NCI-H1694 (cell line): ENCODE data around the gene CAMKMT.
"Not testable (repeated sequence)": the region's sequence is repeated elsewhere in the genome, so short reads cannot be mapped to it uniquely, and the experiment has no call there.

Experiments
- DNase-seq: peaks from one replicate; lab custom pipeline; 2025; lab: John Stamatoyannopoulos, UW

The CAMKMT gene

DNA sequence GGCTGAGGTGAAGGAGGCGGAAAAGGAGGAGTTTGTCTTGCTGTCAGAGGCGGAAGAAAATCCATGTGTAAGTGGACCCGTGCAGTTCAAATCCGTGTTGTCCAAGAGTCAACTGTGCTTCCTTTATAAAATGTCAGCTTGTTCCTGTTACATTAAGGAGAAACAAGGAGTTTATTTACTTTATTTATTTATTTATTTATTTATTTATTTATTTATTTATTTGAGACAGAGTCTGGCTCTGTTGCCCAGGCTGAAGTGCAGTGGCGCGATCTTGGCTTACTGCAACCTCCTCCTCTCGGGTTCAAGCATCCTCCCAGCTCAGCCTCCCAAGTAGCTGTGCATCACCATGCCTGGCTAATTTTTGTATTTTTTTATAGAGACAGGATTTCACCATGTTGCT lies 143.9 kb downstream of the CAMKMT start:
- DNase-seq, result not testable (repeated sequence)

DNA sequence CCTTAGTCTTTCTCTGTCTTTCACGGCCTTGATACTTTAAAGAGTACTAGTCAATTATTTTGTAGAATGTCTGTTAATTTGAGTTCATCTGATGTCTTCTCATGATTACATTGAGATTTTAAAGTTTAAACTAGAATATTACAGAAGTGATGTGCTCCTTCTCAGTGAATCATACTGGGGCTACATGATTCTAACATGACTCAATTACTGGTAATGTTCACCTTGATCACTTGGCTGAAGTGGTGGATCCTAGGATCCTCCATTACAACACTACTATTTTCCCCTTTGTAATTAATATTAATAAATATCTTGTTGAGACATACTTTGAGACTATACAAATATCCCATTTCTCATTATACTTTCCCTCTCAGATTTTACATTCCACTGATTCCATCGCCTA lies 148.5 kb downstream of the CAMKMT start:
- DNase-seq, result no peak

DNA sequence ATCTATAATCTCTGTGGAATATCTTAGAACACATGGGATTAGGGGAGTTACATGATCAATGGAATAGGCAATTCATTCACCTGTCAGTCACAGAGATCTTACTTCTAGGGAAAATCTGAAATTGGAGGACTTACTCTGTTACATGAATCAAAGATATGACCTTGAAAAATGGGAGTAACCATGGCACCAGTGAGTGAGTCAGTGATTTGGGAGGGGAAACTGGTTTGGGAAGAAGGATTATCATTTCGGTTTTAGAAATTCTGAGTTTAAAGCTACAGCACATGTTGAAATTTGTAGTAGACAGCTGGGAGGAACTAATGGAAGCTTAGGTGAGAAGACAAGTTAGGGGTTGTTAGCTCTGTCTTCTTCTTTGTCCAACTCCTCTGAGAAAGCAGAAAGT lies 153.7 kb downstream of the CAMKMT start:
- no peak for DNase-seq

DNA sequence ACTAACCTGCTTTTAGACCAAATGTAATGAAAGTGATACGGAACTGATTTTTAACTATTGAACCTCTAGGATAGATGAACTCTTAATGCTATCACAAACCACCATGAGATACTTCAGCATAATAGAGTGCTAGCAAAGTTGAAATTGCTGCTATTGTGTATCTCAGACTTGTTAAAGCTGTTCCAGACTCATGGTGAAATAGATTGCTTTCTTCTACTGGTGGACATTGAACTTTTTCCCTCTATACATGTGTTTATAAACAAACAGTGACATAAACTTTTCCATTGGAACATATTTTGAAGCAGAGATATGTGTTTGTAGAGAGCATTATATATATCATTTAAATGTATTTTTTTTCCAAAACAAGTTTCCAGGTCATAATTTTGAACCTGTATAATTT lies 157.3 kb downstream of the CAMKMT start:
- DNase-seq, result no peak

DNA sequence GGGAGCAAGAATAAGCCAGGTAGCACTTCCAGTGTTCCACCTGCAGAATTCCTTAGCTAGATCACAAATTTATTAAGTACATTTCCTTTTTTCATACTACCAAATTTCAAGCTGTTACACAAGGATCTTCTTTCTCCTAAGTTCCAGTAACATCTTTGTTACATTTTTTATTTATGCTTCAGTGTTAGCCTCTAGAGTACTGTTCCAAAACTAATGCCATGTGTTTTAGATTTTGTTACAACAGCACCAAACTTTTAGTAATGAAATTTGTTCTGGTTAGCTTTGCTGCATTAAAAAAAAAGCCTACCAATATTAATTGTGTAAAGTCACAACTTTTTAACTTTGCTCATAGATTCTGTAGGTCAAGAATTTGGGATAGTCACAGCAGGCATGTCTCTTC lies 161.1 kb downstream of the CAMKMT start:
- DNase-seq, result no peak

DNA sequence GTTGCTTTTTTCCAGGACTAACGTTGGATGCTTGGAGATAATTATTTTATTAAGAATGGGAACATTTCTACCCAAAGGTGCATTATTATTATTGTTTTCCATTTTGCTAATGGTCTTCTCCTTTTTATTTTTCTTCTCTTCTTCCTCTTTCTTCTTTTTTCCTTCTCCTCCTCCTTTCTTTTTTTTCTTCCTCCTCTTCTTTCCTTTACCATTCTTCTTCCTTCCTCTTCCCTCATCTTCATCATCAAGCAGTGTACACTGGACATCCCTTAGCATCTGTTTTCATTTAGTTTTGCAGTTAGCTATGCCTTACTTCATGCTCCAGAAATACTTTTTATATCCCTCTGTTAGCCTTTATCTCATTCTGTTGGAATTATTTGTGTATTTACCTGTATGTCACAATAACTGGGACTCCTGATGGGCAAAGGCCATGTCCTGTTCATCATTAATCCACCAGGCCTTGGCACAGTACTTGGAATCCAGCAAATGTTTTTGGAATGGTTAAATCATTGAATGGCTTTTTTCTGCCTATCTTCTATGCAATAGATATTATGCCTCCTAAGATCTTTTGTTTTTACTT lies 162.7 kb downstream of the CAMKMT start:
- DNase-seq, result no peak

DNA sequence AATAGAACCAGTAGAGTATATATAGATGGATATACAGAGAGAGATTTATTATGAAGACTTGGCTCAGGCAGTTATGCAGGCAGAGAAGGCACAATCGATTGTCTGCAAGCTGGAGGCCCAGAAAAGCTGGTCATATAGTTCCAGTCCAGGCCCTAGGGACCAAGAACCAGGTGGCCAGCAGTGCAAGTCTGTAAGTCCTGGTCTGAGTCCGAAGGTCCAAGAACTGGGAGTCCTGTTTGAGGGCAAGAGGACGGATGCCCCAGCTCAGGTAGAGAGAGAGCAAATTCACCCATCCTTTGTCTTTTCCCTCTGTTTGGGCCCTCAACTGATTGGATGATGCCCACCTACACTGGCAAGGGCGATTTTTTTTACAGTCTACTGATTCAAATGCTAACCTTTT lies 164.6 kb downstream of the CAMKMT start:
- DNase-seq, result no peak

DNA sequence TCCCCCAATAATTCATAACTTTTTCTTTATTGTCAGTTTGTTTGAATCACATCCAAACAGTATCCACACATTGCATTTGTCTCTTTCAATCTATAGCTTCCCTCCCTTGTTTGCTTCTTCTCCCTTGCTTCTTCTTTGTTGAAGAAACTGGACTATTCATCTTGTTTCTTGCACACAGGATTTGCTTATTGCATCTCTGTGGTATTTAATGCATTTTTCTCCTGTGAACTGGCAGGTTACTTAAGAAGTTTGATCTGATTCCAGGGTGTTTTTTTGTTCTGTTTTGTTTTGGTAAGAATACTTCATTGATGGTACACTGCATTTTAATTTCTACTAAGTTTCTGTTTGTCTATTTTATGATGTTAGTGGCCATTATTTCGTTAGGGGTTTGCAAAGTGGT lies 166.8 kb downstream of the CAMKMT start:
- no peak for DNase-seq

DNA sequence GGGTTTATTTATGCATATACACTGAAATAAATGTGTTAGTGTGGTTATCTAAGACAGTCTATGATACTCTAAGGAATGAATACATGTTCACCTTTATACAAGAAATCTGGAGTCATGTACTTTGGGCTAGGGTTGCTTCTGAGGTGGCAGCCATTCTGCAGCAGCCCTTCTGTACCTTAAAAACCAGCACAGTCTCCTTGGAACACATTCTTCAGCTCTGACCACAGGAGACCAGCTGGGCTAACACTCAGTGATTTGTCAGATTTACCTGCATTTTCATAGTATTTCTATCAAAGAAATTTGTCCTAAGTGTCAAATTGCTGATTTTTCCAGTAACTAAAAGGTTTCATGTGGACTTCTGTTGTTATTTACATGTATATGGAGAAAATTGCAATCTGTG lies 167.7 kb downstream of the CAMKMT start:
- DNase-seq, result no peak

DNA sequence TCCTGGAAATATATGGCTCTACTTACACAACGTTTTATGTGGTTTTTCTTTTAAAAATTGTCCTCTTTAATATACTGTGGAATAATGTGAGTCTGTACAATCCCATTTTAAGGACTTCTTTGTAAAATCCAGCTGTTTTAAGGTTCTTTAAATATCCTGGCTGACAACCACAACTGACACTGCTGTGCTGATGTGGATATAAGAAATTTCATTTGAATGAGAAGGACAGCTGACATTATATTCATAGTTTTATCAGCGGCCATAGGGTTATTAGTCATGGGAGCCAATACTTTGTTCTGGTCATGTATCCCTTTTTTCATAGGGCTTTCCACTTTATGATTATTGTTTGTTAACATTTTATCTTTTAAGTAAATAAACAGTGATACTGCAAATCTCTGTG lies 169.5 kb downstream of the CAMKMT start:
- DNase-seq, result no peak

DNA sequence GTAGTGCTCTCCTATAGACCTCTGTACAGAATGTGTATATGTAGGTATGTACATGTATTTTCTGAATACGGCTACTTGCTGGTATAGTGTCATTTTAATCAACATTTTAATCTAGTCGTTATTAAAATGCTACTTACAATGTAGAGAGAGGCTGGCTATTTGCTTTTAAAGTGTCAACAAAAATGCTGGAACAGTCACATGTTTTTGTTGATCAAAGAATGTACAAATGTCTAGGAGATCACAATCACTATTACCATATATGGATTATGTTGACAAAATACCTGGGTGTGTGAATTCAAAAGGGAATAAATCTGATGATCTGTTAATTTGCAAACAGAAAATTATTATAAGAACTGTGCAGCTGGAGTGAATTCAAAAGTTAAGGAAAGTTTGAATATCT lies 170.3 kb downstream of the CAMKMT start:
- no peak for DNase-seq

DNA sequence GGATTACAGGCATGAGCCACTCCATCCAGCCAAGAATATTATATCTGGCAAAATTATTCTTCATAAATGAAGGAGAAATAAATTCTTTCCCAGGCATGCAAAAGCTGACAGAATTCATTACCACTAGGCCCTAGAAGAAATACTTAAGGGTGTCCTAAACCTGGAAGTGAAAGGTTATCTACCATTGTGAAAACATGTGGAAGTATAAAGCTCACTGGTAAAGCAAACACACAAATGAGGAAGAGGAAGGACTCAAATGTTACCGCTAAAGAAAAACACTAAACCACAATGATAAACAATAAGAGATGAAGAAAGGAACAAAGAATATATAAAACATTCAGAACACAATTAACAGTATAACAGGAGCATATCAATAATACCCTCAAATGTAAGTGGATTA lies 171.8 kb downstream of the CAMKMT start:
- DNase-seq, result no peak

DNA sequence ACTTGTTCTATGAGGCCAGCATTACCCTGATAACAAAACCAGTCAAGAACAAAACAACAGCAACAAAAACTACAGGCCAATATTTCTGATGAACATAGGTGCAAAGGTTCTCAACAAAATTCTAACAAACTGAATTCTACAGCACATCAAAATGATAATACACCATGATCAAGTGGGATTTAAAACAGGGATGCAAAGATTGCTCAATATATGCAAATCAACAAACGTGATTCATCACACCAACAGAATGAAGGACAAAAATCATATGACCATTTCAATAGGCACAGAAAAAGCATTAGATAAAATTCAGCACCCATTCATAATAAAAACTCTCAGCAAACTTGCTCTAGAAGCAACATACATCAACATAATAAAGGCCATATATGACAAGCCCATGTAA lies 173.6 kb downstream of the CAMKMT start:
- DNase-seq, result no peak

DNA sequence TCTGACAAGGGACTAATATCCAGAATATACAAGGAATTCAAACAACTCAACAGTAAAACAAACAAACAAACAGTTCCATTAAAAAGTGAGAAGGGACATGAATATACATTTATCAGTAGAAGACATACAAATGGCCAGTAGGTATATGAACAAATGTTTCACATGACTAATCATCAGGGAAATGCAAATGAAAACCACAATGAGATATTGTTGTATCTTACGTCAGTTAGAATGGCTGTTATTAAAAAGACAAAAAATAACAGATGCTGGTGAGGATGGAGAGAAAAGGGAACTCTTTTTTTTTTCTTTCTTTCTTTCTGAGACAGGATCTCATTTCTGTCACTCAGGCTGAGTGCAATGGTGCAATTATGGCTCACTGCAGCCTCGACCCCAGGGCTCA lies 175.5 kb downstream of the CAMKMT start:
- DNase-seq, result no peak

DNA sequence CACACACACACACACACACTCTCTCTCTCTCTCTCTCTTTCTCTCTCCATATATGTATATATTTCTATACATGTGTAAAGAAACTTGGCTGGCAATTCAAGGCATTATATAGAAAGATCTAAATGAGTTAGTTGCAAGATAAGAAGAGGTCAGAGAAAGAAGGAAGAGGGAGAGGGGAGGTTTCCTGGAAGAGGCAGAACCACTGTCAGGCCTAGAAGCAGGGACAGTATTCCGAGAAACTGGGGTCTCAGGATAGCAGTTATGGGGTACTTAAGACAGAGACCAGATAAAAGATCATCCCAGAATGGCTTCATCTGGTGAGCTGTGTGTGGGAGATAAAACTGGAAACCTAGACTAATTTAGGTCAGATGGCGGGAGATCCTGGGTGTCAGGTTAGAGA lies 180.8 kb downstream of the CAMKMT start:
- no peak for DNase-seq

DNA sequence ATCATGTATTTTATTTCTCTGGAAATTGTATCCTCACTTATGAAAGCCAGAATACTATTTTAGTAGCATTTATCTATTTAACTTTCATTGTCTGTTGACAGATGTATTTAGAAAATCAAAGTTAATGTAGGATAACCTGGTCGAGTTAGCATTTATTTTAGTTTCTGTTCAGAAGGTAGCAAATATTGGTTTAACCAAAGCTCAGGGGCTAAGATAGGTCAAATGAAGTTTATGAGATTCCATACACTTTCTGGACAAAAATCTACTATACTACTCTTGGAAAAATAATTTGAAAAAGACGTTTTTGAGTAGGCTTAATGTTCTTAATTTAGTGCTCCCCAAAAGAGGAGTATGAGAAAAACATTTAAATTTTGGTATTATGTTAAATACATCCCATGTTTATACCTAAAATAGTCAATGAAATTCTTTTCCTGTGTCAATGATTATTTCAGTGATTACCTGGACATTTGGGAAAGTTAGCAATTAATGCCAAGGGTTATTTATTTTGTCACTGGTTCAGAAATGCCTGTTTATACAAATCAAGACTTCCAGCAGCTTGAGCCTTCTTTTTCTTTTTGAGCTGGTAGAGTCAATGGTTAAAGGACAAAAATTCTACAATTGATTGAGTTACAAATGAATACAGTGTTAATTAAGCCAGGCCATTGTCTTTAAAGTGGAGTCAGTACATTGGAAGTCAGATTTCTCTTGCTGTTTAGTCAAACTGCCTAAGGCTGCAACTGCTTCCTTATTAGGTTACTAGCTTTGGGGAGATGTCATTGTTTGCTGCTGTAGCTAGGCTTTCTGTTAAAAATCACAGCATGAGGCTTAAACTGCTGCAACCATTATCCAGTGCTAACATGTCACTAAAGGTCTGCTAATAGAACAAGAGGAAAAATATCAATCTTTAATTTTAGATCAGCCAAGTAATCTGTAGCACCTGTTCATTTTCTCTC lies 182.3 kb downstream of the CAMKMT start:
- DNase-seq, result no peak

DNA sequence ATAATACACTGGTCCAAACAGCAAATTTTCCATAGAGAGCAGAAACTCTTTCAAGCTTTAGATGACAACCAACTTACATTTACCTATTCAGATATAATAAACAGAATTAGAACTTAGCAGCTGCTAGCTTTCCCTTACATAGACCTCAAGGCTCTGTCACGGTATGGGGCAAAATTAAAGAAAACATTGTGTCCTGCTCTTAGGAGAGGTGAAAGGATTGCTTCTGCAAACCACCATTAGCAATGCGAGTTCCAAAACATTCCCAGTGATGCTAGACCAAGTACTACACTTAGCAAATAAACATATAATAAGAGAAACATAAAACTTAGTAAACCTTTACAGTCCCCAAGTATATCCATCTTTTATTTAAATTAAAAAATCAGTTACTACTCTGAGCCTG lies 183.3 kb downstream of the CAMKMT start:
- DNase-seq, result no peak

DNA sequence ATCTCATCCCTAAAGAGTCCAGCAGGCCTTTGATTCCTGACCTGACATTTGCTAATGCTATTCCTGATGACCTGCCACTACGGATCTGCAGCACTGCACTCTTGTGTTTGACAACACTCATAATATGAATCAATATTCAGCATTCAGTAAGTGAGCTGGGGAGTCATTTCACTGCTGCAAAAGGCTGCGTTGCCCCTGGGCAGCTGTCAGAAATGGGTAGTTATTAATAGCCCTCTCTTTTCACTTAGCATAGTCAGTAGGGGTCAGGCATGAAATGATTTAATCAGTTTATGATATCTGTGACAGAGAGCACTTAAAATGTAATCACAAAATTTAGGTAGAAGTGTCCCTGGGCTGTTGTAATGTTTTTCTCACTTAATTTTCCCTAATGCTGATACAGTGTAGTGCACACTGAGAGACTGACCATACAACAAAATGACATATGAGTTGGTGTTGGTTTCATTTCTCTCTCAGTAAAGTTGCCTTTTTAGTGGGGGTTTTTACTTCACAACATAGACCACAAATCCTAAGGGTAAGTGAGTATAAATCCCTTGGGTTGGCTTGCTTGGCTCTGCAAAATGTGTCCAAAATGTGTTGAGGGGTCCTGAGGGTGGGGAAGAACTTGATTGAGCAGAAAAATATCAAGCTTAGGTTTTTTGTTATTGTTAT lies 184.8 kb downstream of the CAMKMT start:
- DNase-seq, result no peak

DNA sequence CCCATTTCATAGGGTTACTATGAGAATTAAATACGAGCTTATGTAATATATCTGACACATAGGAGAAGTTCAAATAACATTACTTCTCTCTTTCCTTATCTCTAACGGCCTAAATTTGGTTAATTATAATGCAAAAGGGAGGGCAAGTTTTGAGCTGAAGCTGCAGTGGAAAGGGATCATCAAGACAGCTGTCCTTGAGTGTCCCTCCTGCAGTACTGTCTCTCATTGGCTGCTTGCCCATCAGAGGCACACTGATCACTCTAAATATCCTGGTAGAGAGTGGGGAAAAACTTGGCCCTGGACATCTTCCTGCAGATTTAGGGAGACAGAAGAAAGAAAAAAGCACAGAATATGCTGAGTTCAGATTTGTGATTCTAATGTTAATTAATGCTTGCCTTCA lies 186.0 kb downstream of the CAMKMT start:
- no peak for DNase-seq

DNA sequence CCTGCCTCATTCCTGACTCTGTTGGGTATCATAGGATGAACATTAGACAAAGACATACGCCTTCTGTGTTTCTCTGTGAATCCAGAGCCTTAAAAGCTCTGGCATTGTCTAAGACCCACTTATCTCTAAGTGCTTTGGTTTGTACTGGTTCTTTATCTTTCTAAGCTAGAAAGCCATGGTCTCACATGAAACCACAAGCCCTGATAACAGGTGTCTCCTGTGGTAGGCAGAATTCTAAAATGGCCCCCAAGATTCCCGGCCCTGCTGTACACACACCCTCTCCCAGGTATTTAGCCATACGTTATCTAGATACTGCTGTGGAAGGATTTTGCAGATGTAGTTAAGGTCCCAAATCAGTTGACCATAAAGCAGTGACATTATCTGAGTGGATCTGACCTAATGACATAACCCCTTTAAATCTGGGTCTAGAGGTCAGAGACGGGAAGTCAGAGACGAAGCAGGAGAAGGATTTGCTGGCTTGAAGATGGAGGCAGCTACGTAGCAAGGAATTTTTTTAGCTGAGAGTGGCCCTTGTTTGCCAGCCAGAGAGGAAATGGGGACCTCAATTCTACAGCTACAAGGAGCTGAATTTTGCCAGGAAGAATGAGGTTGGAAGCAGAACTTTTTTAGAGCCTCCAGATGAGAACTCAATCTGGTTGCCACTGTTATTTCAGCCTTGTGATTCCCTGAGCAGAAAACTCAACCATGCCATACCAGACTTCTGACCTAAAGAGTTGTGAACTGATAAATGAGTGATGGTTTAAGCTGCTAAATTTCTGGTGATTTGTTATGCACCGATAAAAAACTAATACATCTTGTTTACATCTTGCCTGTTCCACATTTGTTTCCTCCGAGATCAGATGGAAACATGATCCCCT lies 186.7 kb downstream of the CAMKMT start:
- DNase-seq, result no peak

DNA sequence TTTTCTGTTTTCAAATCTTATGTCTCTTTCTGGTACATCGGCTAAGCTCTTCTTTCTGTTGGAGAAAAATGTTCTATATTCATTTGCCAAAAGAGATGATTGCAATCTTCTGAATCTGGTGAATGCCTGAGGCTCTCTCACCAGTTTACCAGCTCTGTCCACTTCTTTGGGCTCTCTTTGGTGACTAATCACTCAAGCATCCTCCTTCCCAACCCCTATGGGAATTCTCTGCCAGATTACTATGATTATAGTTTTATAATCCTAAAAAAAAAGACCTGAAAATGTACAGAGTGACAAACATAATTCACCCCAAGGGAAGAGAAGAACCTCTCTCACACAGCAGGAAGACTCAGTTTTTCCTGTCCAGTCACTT lies 187.3 kb downstream of the CAMKMT start:
- no peak for DNase-seq

DNA sequence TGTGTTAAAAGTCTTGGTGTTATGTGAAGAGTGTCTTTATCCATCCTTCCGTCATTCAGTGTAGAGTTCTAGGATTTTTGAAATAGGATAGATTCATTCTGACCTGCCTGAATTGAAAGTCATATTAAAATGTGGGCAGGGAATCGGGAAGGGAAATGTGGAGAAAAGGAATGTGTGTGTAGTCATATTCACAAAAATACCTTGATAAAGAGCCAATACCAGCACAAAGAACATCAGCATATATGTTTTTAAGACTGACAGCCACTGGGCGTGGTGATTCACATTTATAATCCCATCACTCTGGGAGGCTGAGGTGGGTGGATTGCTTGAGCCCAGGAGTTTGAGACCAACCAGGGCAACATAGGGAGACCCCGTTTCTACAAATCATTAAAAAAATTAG lies 188.1 kb downstream of the CAMKMT start:
- DNase-seq, result no peak
